ENCODE measurements around the gene PCSK6. TPM values are rescaled to one million over a fixed set of nuclear protein-coding genes. Genes with fewer than 3 reads are reported as not detected.

PCSK6 gene
- total RNA-seq, 1 experiment from 2014 or later = 69.5 TPM

- no peaks in the 10 kb centered on the region for H3K27me3 Mint-ChIP-seq (ENCODE audit: insufficient read depth, unreplicated experiment)
- H3K36me3 Mint-ChIP-seq (ENCODE audit: insufficient read depth, unreplicated experiment) = peaks cover 9% of the 10 kb centered on the region
- ChIA-PET POLR2A (no interaction called here), CTCF (no interaction called here)
- Histone ChIP-seq H3K27me3 (replicated peaks; ENCODE audit: control insufficient read depth, insufficient read depth, low read length) (no peaks in the 10 kb centered on the region), H3K9me3 (no peaks in the 10 kb centered on the region), H3K4me1 (peaks cover 10% of the 10 kb centered on the region), H3K36me3 (ENCODE audit: control insufficient read depth, insufficient read depth, low read length) (no peaks in the 10 kb centered on the region; the same call in 1 of the 2 replicates), H3K4me3 (ENCODE audit: low read depth, low read length) (no peak overlapping the region)
- H3K9me3 Mint-ChIP-seq (ENCODE audit: unreplicated experiment) = no peaks in the 10 kb centered on the region
- no peak overlapping the region for H3K4me3 Mint-ChIP-seq (ENCODE audit: unreplicated experiment)
- no peak for DNase-seq
- intact Hi-C loops (cut with micrococcal nuclease; ENCODE audit: unreplicated experiment) = no loop called here
- TF ChIP-seq, protein P1, sequence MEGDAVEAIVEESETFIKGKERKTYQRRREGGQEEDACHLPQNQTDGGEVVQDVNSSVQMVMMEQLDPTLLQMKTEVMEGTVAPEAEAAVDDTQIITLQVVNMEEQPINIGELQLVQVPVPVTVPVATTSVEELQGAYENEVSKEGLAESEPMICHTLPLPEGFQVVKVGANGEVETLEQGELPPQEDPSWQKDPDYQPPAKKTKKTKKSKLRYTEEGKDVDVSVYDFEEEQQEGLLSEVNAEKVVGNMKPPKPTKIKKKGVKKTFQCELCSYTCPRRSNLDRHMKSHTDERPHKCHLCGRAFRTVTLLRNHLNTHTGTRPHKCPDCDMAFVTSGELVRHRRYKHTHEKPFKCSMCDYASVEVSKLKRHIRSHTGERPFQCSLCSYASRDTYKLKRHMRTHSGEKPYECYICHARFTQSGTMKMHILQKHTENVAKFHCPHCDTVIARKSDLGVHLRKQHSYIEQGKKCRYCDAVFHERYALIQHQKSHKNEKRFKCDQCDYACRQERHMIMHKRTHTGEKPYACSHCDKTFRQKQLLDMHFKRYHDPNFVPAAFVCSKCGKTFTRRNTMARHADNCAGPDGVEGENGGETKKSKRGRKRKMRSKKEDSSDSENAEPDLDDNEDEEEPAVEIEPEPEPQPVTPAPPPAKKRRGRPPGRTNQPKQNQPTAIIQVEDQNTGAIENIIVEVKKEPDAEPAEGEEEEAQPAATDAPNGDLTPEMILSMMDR (IDR thresholded peaks at IDR 0.05; ENCODE audit: insufficient read depth in 1 of 2, low read depth in 1 of 2, low read length in 1 of 2, severe bottlenecking in 1 of 2, unreplicated experiment in 1 of 2) = no peak
- peaks cover 6% of the 10 kb centered on the region for H3K4me1 Mint-ChIP-seq (ENCODE audit: low read depth, unreplicated experiment)
- H3K27ac Mint-ChIP-seq (ENCODE audit: unreplicated experiment) = peak overlapping the region; percentile 37
- no TSS peak for BruUV-seq (replicated peaks)
Measured at GRCh38 chr15:101323793-101324523, 165.5 kb downstream of the PCSK6 start.

- POLR2A ChIA-PET = no interaction called here
- TF ChIP-seq, protein P1 (IDR thresholded peaks at IDR 0.05; ENCODE audit: insufficient read depth in 1 of 2, low read depth in 1 of 2, low read length in 1 of 2, severe bottlenecking in 1 of 2, unreplicated experiment in 1 of 2) = no peak
- no peak for DNase-seq
- H3K27me3 Mint-ChIP-seq (ENCODE audit: insufficient read depth, unreplicated experiment) = no peaks in the 10 kb centered on the region
- no peaks in the 10 kb centered on the region for H3K9me3 Mint-ChIP-seq (ENCODE audit: unreplicated experiment)
- H3K4me1 Mint-ChIP-seq (ENCODE audit: low read depth, unreplicated experiment) = peaks cover 6% of the 10 kb centered on the region
- H3K4me3 Mint-ChIP-seq (ENCODE audit: unreplicated experiment) = no peak overlapping the region
- intact Hi-C loops (cut with micrococcal nuclease; ENCODE audit: unreplicated experiment) = no loop called here
- H3K27ac Mint-ChIP-seq (ENCODE audit: unreplicated experiment) = no peak overlapping the region
- no peaks in the 10 kb centered on the region; the same call in 1 of the 2 replicates for H3K36me3 ChIP-seq (ENCODE audit: control insufficient read depth, insufficient read depth, low read length)
- no TSS peak for BruUV-seq (replicated peaks)
- H3K4me1 ChIP-seq = peaks cover 10% of the 10 kb centered on the region
- no peaks in the 10 kb centered on the region for H3K27me3 ChIP-seq (replicated peaks; ENCODE audit: control insufficient read depth, insufficient read depth, low read length)
- peaks cover 9% of the 10 kb centered on the region for H3K36me3 Mint-ChIP-seq (ENCODE audit: insufficient read depth, unreplicated experiment)
- no peak overlapping the region for H3K4me3 ChIP-seq (ENCODE audit: low read depth, low read length)
- no peaks in the 10 kb centered on the region for H3K9me3 ChIP-seq
- CTCF ChIA-PET = interaction anchor here (0.6 kb wide), 1 partner anchor 691 kb away, joined by 4 read pairs; no protein-coding TSS in a partner anchor
Measured at GRCh38 chr15:101322854-101323477, 166.5 kb downstream of the PCSK6 start.

DNA sequence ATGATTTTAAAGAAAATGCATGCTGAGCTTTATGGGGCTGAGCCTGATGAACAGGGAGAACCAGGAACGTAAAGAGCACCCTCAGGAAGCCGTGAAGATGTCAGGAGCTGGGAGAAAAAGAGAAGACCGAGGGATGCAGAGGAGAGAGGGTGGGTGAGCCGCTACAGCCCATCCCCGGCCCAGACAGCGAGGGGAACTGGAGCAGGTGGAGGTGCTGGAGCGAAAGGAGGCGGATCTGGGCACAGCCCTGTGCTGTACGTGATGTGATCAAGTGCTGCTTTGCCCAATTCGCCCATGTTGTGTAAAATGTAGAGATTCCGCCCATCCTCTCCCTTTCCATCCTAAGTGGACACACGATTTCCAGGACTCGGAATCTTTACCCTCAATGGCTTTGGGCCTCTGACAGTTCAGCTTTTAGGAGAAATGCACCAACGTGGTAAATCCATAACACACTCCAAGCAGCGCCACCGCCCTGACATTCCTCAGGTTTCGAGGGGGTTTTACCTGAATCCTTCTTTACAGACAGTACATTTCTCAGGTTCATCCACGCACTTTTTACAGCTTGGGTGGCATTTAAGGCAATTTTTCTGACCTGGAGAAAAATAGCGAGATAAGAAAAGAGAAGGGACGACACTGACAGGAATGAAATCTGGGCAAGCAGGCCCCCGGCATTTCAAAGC is 167.4 kb downstream of the PCSK6 start:
- intact Hi-C loops (cut with micrococcal nuclease; ENCODE audit: unreplicated experiment) = no loop called here
- Histone ChIP-seq H3K9me3 (no peaks in the 10 kb centered on the region), H3K4me3 (ENCODE audit: low read depth, low read length) (no peak overlapping the region), H3K27me3 (replicated peaks; ENCODE audit: control insufficient read depth, insufficient read depth, low read length) (no peaks in the 10 kb centered on the region), H3K4me1 (peaks cover 10% of the 10 kb centered on the region), H3K36me3 (ENCODE audit: control insufficient read depth, insufficient read depth, low read length) (no peaks in the 10 kb centered on the region; the same call in 1 of the 2 replicates)
- Mint-ChIP-seq H3K9me3 (ENCODE audit: unreplicated experiment) (no peaks in the 10 kb centered on the region), H3K36me3 (ENCODE audit: insufficient read depth, unreplicated experiment) (peaks cover 9% of the 10 kb centered on the region), H3K4me1 (ENCODE audit: low read depth, unreplicated experiment) (peaks cover 6% of the 10 kb centered on the region), H3K4me3 (ENCODE audit: unreplicated experiment) (no peak overlapping the region), H3K27me3 (ENCODE audit: insufficient read depth, unreplicated experiment) (no peaks in the 10 kb centered on the region), H3K27ac (ENCODE audit: unreplicated experiment) (no peak overlapping the region)
- POLR2A ChIA-PET = no interaction called here
- DNase-seq = no peak
- CTCF ChIA-PET = no interaction called here
- no TSS peak for BruUV-seq (replicated peaks)
- TF ChIP-seq, protein P1 (IDR thresholded peaks at IDR 0.05; ENCODE audit: insufficient read depth in 1 of 2, low read depth in 1 of 2, low read length in 1 of 2, severe bottlenecking in 1 of 2, unreplicated experiment in 1 of 2) = no peak

All from Caco-2 (cell line).